Measurements from ENCODE around the gene POU2F1.
"Not testable (repeated sequence)": the region's sequence is repeated elsewhere in the genome, so short reads cannot be mapped to it uniquely, and the experiment has no call there.

POU2F1 gene

GRCh38 chr1:167231873-167232450, 11.3 kb downstream of the POU2F1 start:
- ATAC-seq (ENCODE audit: low read depth) (no peak), DNase-seq (ENCODE audit: low spot score in 2 of 2) (no peak)
- Mint-ChIP-seq H3K4me3 (no peak overlapping the region), H3K27ac (peak overlapping the region; percentile 43), H3K4me1 (peaks cover 48% of the 10 kb centered on the region), H3K27me3 (no peaks in the 10 kb centered on the region), H3K9me3 (peaks cover 1% of the 10 kb centered on the region), H3K36me3 (peaks cover 1% of the 10 kb centered on the region)

GRCh38 chr1:167232801-167233200, 12.1 kb downstream of the POU2F1 start:
- no peaks in the 10 kb centered on the region for H3K27me3 Mint-ChIP-seq

DNA sequence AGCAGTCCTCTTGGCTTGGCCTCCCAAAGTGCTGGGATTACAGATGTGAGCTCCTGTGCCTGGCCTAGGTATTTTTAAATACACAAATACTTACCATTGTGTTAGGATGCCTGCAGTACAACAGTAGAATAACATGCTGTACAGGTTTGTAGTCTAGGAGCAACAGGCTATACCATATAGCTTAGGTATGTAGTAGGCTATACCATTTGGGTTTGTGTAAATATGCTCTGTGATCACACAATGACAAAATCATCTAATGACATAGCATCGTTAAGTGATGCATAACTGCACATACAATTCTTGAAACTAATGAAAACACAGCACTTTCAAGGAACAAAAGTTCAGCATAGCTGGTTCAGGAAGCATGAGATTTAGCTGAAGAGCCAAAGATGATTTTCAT, 12.7 kb downstream of the POU2F1 start:
- H3K27ac Mint-ChIP-seq: no peak overlapping the region
- no peaks in the 10 kb centered on the region for H3K9me3 Mint-ChIP-seq
- H3K4me1 Mint-ChIP-seq: peaks cover 44% of the 10 kb centered on the region
- H3K4me3 Mint-ChIP-seq: no peak overlapping the region
- H3K36me3 Mint-ChIP-seq: no peaks in the 10 kb centered on the region
- H3K27me3 Mint-ChIP-seq: no peaks in the 10 kb centered on the region
- DNase-seq (ENCODE audit: low spot score in 2 of 2) (no peak), ATAC-seq (ENCODE audit: low read depth) (no peak)

More at GRCh38 chr1:167232801-167233200, 12.1 kb downstream of the POU2F1 start:
- Mint-ChIP-seq H3K27ac (no peak overlapping the region), H3K4me3 (no peak overlapping the region), H3K9me3 (peaks cover 1% of the 10 kb centered on the region), H3K36me3 (peaks cover 1% of the 10 kb centered on the region), H3K4me1 (peaks cover 47% of the 10 kb centered on the region)
- DNase-seq (ENCODE audit: low spot score in 2 of 2) (no peak), ATAC-seq (ENCODE audit: low read depth) (no peak)

GRCh38 chr1:167237000-167237399, 16.3 kb downstream of the POU2F1 start:
- DNase-seq (ENCODE audit: low spot score in 2 of 2) (no peak), ATAC-seq (ENCODE audit: low read depth) (no peak)
- Mint-ChIP-seq H3K27me3 (no peaks in the 10 kb centered on the region), H3K9me3 (no peaks in the 10 kb centered on the region), H3K36me3 (no peaks in the 10 kb centered on the region), H3K27ac (no peak overlapping the region), H3K4me3 (no peak overlapping the region), H3K4me1 (peaks cover 30% of the 10 kb centered on the region)

DNA sequence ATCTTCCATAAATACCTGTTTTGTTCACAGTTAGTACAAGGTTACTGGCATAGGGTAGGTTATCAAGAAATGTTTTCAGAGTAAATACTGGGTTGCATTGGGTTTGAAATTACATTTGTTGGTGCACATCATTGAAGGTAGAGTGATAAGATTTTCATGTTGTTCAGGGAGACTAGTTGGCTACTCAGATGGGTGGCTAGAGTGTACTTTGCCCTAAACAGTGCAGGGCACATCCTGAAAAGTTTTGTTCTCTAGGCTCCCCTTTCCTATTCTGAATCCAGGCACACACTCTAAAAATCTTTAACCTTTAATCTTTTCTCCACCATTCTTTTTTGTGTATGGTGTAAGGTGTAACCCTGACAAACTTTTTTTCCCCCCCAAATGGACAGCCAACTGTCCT, 18.0 kb downstream of the POU2F1 start:
- Mint-ChIP-seq H3K27me3 (no peaks in the 10 kb centered on the region), H3K27ac (no peak overlapping the region), H3K9me3 (peaks cover under 1% of the 10 kb centered on the region), H3K4me3 (no peak overlapping the region), H3K36me3 (peaks cover 5% of the 10 kb centered on the region), H3K4me1 (peaks cover 33% of the 10 kb centered on the region)
- no peak for ATAC-seq (ENCODE audit: low read depth)
- no peak for DNase-seq (ENCODE audit: low spot score in 2 of 2)

GRCh38 chr1:167239257-167239656, 18.6 kb downstream of the POU2F1 start:
- Mint-ChIP-seq H3K4me1 (peaks cover 31% of the 10 kb centered on the region), H3K4me3 (no peak overlapping the region), H3K36me3 (peaks cover 9% of the 10 kb centered on the region), H3K27me3 (no peaks in the 10 kb centered on the region), H3K9me3 (peaks cover 3% of the 10 kb centered on the region), H3K27ac (no peak overlapping the region)
- DNase-seq (ENCODE audit: low spot score in 2 of 2): no peak
- no peak for ATAC-seq (ENCODE audit: low read depth)

GRCh38 chr1:167244244-167244643, 23.6 kb downstream of the POU2F1 start:
- DNase-seq (ENCODE audit: low spot score in 2 of 2) (no peak), ATAC-seq (ENCODE audit: low read depth) (no peak)
- no peak overlapping the region for H3K4me3 Mint-ChIP-seq
- no peaks in the 10 kb centered on the region for H3K27me3 Mint-ChIP-seq
- H3K9me3 Mint-ChIP-seq: peaks cover 3% of the 10 kb centered on the region
- H3K36me3 Mint-ChIP-seq: peaks cover 15% of the 10 kb centered on the region
- peaks cover 26% of the 10 kb centered on the region for H3K4me1 Mint-ChIP-seq
- H3K27ac Mint-ChIP-seq: no peak overlapping the region

GRCh38 chr1:167245168-167245567, 24.5 kb downstream of the POU2F1 start:
- DNase-seq (ENCODE audit: low spot score in 2 of 2); H3K4me3 Mint-ChIP-seq; ATAC-seq (ENCODE audit: low read depth); H3K27ac Mint-ChIP-seq; H3K27me3 Mint-ChIP-seq; H3K9me3 Mint-ChIP-seq: not testable (repeated sequence)
- Mint-ChIP-seq H3K4me1 (peaks cover 31% of the 10 kb centered on the region), H3K36me3 (peaks cover 18% of the 10 kb centered on the region)

- no peaks in the 10 kb centered on the region for H3K27me3 Mint-ChIP-seq
- peaks cover 31% of the 10 kb centered on the region for H3K4me1 Mint-ChIP-seq
- ATAC-seq (ENCODE audit: low read depth) (no peak), DNase-seq (ENCODE audit: low spot score in 2 of 2) (no peak)
- H3K36me3 Mint-ChIP-seq: peaks cover 18% of the 10 kb centered on the region
- H3K4me3 Mint-ChIP-seq: no peak overlapping the region
- no peak overlapping the region for H3K27ac Mint-ChIP-seq
- H3K9me3 Mint-ChIP-seq: peaks cover 3% of the 10 kb centered on the region
Observed at GRCh38 chr1:167246971-167247370, 26.3 kb downstream of the POU2F1 start.

DNA sequence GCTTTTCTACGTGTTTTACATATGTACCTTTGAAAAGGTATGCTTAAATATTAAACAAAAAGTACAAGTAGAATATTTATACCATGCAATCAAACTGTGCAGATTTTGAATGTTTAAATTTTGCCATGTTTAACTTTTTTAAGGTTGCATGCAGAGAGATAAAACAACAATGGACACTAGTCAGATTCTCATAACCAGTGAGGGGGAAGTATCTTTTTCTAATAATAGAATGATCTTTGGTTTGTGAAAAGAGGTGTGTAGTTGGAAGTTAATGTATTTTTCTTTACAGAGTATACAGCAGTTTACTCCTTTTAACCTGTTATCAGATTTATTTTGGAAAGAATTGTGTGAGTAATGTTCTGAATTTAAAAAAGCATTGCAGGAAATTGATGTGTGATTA, 27.1 kb downstream of the POU2F1 start:
- no peak overlapping the region for H3K27ac Mint-ChIP-seq
- peaks cover 27% of the 10 kb centered on the region for H3K4me1 Mint-ChIP-seq
- no peak for ATAC-seq (ENCODE audit: low read depth)
- H3K27me3 Mint-ChIP-seq: no peaks in the 10 kb centered on the region
- peaks cover 3% of the 10 kb centered on the region for H3K9me3 Mint-ChIP-seq
- no peak for DNase-seq (ENCODE audit: low spot score in 2 of 2)
- H3K4me3 Mint-ChIP-seq: peak overlapping the region; percentile 56
- peaks cover 17% of the 10 kb centered on the region for H3K36me3 Mint-ChIP-seq

GRCh38 chr1:167248707-167249642, 28.3 kb downstream of the POU2F1 start:
- peak overlapping the region; percentile 56 for H3K4me3 Mint-ChIP-seq
- H3K27ac Mint-ChIP-seq: peak overlapping the region; percentile 48

DNA sequence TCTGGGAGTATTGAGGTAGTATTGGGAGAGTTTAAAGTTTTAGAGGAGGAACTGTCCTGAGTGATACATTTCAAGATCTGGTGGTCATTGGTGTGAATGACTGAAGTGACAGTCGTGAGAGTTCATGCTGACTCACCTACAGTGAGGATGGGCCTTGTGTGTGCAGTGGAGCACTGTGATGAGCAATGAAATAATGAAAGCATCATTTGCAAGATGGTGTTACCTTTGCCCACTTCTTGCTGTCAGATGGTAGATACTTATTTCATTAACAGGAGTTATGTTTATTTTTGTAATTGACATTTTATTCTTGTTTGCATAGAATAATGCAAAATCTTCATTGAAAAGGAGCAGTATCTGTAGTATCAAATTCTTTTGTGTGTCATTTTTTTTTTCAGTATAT, 29.0 kb downstream of the POU2F1 start:
- DNase-seq (ENCODE audit: low spot score in 2 of 2): no peak
- Mint-ChIP-seq H3K27me3 (no peaks in the 10 kb centered on the region), H3K9me3 (no peaks in the 10 kb centered on the region), H3K27ac (no peak overlapping the region), H3K4me1 (peaks cover 20% of the 10 kb centered on the region), H3K4me3 (no peak overlapping the region), H3K36me3 (peaks cover 9% of the 10 kb centered on the region)
- ATAC-seq (ENCODE audit: low read depth): no peak

More at GRCh38 chr1:167248707-167249642, 28.3 kb downstream of the POU2F1 start:
- Mint-ChIP-seq H3K9me3 (peaks cover under 1% of the 10 kb centered on the region), H3K4me1 (peaks cover 20% of the 10 kb centered on the region), H3K27me3 (no peaks in the 10 kb centered on the region), H3K36me3 (peaks cover 11% of the 10 kb centered on the region)
- ATAC-seq (ENCODE audit: low read depth) (no peak), DNase-seq (ENCODE audit: low spot score in 2 of 2) (no peak)

GRCh38 chr1:167250482-167250881, 29.8 kb downstream of the POU2F1 start:
- Mint-ChIP-seq H3K4me3 (no peak overlapping the region), H3K27me3 (no peaks in the 10 kb centered on the region), H3K9me3 (no peaks in the 10 kb centered on the region), H3K36me3 (peaks cover 11% of the 10 kb centered on the region), H3K4me1 (peaks cover 24% of the 10 kb centered on the region), H3K27ac (no peak overlapping the region)
- no peak for ATAC-seq (ENCODE audit: low read depth)
- no peak for DNase-seq (ENCODE audit: low spot score in 2 of 2)

GRCh38 chr1:167251472-167251871, 30.8 kb downstream of the POU2F1 start:
- DNase-seq (ENCODE audit: low spot score in 2 of 2) (no peak), ATAC-seq (ENCODE audit: low read depth) (no peak)
- Mint-ChIP-seq H3K27ac (no peak overlapping the region), H3K36me3 (peaks cover 15% of the 10 kb centered on the region), H3K4me3 (no peak overlapping the region), H3K4me1 (peaks cover 32% of the 10 kb centered on the region), H3K9me3 (no peaks in the 10 kb centered on the region), H3K27me3 (no peaks in the 10 kb centered on the region)

Measured in memory B cell (primary cell).